Kidney epithelial cell (primary cell): ENCODE data around the gene PHC2. TPM values are rescaled to one million over a fixed set of nuclear protein-coding genes. Genes with fewer than 3 reads are reported as not detected.

Experiments
- DNase-seq: peaks from one replicate; pipeline ENCODE4 v3.0.0-alpha.2; 2010; ENCODE audit warnings: low read depth
- H3K27me3 ChIP-seq: 2 replicates; pipeline ENCODE4 v1.6.0; 2011; ENCODE audit warnings: low read length; ENCODE audit not compliant: control insufficient read depth, insufficient read depth
- H3K36me3 ChIP-seq: 2 replicates; pipeline ENCODE4 v1.5.1; 2011; ENCODE audit warnings: low read length; ENCODE audit not compliant: control insufficient read depth, insufficient read depth
- H3K4me3 ChIP-seq: 2 replicates; pipeline ENCODE4 v1.5.1; 2011; ENCODE audit warnings: low read depth, mild to moderate bottlenecking, control low read depth, low read length
- CTCF ChIP-seq: IDR thresholded peaks from 2 replicates; pipeline ENCODE4 v1.5.1; 2011; ENCODE audit warnings: mild to moderate bottlenecking, moderate library complexity, low read length, control low read depth, inconsistent platforms; ENCODE audit not compliant: insufficient read depth, poor library complexity, severe bottlenecking
- total RNA-seq: library from RNA; depleted of rRNA; stranded (reverse); fragments of >200 nt; gene quantifications from 2 replicates; pipeline ENCODE4 v1.2.3, GENCODE V29; 2015

PHC2 gene
- total RNA-seq, 1 donor from 2014 or later = 216 TPM

GRCh38 chr1:33372162-33372561 lies 58.7 kb downstream of the PHC2 start:
- no peak overlapping the region for H3K4me3 ChIP-seq
- no peak for TF ChIP-seq CTCF
- no peaks in the 10 kb centered on the region for H3K36me3 ChIP-seq
- no peak for DNase-seq
- no peaks in the 10 kb centered on the region for H3K27me3 ChIP-seq

DNA sequence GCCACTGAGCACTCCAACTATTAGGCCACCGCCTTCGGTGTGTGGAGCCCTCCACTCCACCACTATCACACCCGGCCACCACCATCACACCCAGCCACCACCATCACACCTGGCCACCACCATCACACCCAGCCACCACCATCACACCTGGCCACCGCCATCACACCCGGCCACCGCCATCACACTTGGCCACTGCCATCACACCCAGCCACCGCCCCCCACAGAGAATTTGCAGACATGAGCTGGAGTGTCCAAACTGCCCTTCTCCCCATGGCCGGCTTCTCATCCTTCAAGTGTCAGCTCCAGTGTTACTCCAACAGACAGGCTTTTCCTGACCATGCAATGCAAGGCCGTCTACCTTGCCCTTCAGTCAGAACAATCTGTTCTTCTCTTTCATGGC lies 59.6 kb downstream of the PHC2 start:
- Histone ChIP-seq H3K4me3 (no peak overlapping the region), H3K36me3 (no peaks in the 10 kb centered on the region), H3K27me3 (no peaks in the 10 kb centered on the region)
- DNase-seq = no peak
- TF ChIP-seq CTCF = no peak

GRCh38 chr1:33370827-33371226 lies 60.1 kb downstream of the PHC2 start:
- H3K4me3 ChIP-seq = no peak overlapping the region
- no peak for TF ChIP-seq CTCF
- H3K27me3 ChIP-seq = no peaks in the 10 kb centered on the region
- H3K36me3 ChIP-seq = no peaks in the 10 kb centered on the region
- no peak for DNase-seq

- no peak for TF ChIP-seq CTCF
- Histone ChIP-seq H3K27me3 (no peaks in the 10 kb centered on the region), H3K4me3 (no peak overlapping the region), H3K36me3 (no peaks in the 10 kb centered on the region)
- DNase-seq = no peak
Measured at GRCh38 chr1:33370301-33370700, 60.6 kb downstream of the PHC2 start.

DNA sequence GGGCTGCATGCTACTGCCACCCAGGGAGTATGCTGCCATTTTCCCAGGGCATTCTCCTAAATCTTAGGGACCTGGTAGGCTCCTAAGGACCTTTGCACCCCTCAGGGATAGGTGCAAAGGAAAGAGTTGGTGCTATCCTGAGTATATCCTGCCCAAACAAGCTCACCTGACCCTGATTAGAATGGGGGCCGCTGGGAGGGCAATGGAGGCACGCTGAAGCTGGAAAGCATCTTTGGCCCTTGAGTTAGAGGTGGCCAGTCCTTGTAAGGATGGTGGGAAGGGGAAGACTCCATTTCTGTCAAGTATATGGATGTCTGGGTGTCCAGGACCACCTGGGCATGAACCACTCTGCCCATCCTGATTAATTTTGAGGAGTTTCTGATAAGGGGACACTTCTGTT lies 61.1 kb downstream of the PHC2 start:
- H3K27me3 ChIP-seq = no peaks in the 10 kb centered on the region
- H3K36me3 ChIP-seq = no peaks in the 10 kb centered on the region
- no peak for DNase-seq
- no peak overlapping the region for H3K4me3 ChIP-seq
- no peak for TF ChIP-seq CTCF

DNA sequence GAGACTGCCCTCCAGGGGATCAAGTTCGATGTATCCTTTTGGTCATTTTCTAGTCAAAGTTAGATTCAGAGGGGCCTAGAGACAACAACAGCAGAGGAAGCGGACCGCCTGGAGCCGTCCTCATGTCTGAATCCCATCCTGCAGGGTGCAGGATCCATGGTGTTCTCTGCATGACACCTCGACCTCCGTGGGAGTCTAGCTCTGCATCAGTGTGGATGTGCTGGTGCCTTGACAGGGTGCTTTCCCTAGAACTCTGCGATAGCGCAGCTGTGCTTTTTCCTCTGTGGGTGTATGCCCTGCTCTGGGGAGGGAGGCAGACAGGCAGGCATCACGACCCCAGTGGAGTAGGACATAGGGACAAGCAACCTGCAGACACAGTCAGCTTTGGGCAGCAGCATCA lies 61.8 kb downstream of the PHC2 start:
- H3K36me3 ChIP-seq = no peaks in the 10 kb centered on the region
- DNase-seq = no peak
- no peak overlapping the region for H3K4me3 ChIP-seq
- H3K27me3 ChIP-seq = no peaks in the 10 kb centered on the region
- no peak for TF ChIP-seq CTCF
